Measurements from ENCODE around the gene ATRNL1. TPM values are rescaled to one million over a fixed set of nuclear protein-coding genes. Genes with fewer than 3 reads are reported as not detected.
A peak's percentile ranks its signal among the peaks of the same experiment; 100 is the strongest.

Gene ATRNL1
- total and polyA plus RNA-seq, 10 donors = 0.29 to 6.3 (median 2.2) TPM

DNA sequence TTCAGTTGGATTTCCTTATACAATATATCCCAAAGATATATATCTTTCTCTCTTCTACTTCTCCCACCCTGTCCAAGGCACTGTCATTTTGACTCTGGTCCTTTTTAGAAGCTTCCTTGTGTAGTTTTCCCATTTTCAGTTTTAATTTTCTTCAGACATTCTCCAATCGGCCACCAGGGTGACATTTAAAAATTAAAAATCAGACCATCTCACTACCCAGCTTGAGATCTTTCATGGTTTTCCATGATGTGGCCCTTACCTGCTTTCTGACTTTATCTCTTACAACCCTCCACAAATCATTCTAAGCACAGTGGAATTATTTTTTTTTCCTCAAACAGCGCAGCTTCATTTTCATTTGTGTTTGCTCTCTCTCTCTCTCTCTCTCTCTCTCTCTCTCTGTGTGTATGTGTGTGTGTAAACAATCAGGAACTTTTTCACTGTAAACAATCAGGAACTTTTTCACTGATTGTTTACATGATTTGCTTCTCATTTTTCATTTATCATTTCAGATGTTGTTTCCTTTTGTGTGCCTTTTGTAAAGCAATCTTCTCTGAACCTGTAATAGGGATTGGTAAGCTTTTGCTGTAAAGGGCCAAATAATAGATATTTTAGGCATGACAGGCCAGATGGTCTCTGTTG lies 348.9 kb downstream of the ATRNL1 start:
- intact Hi-C loops (cut with DNase I; ENCODE audit: low total_unique reads) = no loop called here
- Histone ChIP-seq H3K4me3 (no peak overlapping the region), H3K27me3 (replicated peaks in 1 of 7) (no peaks in the 10 kb centered on the region), H3K4me1 (no peaks in the 10 kb centered on the region), H3K27ac (no peak overlapping the region), H3K36me3 (no peaks in the 10 kb centered on the region), H3K9me3 (no peaks in the 10 kb centered on the region)
- DNase-seq = no peak
- 70 to 77% (median 72%) methylated on average over 2 of the region's 2 CpGs for WGBS, 5 donors
- no peak for TF ChIP-seq POLR2A (IDR thresholded peaks at IDR 0.05)
- TF ChIP-seq POLR2AphosphoS5 (IDR thresholded peaks at IDR 0.05) = no peak
- TF ChIP-seq, protein P1, sequence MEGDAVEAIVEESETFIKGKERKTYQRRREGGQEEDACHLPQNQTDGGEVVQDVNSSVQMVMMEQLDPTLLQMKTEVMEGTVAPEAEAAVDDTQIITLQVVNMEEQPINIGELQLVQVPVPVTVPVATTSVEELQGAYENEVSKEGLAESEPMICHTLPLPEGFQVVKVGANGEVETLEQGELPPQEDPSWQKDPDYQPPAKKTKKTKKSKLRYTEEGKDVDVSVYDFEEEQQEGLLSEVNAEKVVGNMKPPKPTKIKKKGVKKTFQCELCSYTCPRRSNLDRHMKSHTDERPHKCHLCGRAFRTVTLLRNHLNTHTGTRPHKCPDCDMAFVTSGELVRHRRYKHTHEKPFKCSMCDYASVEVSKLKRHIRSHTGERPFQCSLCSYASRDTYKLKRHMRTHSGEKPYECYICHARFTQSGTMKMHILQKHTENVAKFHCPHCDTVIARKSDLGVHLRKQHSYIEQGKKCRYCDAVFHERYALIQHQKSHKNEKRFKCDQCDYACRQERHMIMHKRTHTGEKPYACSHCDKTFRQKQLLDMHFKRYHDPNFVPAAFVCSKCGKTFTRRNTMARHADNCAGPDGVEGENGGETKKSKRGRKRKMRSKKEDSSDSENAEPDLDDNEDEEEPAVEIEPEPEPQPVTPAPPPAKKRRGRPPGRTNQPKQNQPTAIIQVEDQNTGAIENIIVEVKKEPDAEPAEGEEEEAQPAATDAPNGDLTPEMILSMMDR (IDR thresholded peaks at IDR 0.05 in 8 of 11, conservative IDR thresholded peaks at IDR 0.05 in 3 of 11) = no peak

DNA sequence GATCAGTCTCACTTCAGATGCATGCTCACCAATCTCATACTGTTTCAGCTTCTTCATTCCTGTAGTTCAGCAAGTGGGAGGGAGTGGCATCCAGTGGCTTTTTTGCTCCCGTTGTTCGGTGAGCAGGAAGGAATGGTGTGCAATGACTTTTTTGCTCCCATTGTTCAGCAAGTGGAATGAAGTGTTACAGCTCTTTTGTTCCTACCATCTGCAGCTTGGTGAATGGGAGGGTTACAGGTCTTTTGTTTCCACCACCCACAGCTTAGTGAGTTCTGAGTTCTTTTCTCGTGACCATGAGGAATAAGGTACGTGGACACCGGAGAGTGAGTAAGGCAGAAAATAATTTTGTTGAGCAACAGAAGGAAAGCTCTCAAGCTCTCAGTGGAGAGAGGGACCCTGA lies 363.6 kb downstream of the ATRNL1 start:
- Histone ChIP-seq H3K4me3 (no peak overlapping the region), H3K27ac (no peak overlapping the region), H3K27me3 (replicated peaks in 1 of 7) (no peaks in the 10 kb centered on the region), H3K9me3 (peaks cover 0 to 40% (median 13%) of the 10 kb centered on the region in 8 donors), H3K4me1 (no peaks in the 10 kb centered on the region), H3K36me3 (no peaks in the 10 kb centered on the region)
- no peak for DNase-seq
- TF ChIP-seq POLR2AphosphoS5 (IDR thresholded peaks at IDR 0.05) (no peak), POLR2A (IDR thresholded peaks at IDR 0.05) (no peak)
- TF ChIP-seq, protein P1 (IDR thresholded peaks at IDR 0.05 in 8 of 11, conservative IDR thresholded peaks at IDR 0.05 in 3 of 11) = no peak
- intact Hi-C loops (cut with DNase I; ENCODE audit: low total_unique reads) = no loop called here
- WGBS, 5 donors = 80 to 96% (median 90%) methylated on average over 5 of the region's 5 CpGs

DNA sequence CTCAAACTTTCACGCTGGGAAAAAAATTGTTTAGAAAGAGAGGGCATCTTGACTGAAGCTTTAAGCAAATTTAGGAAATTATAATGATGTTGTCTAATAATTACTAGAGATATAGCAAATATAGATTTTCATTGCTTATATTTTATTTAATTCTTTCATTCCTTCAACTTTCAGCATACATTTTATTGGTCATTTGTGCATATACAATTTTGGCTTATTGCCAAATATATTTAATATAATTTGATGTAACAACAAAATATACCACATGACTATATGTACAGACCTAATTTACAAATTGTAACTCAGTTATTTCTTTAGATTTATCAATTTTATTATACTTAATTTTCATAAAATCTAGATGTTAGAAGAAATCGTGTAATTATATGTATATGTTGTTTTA lies 390.1 kb downstream of the ATRNL1 start:
- no peaks in the 10 kb centered on the region for H3K9me3 ChIP-seq
- H3K4me3 ChIP-seq = no peak overlapping the region
- TF ChIP-seq POLR2A (IDR thresholded peaks at IDR 0.05) (no peak), POLR2AphosphoS5 (IDR thresholded peaks at IDR 0.05) (no peak)
- TF ChIP-seq, protein P1 (IDR thresholded peaks at IDR 0.05 in 8 of 11, conservative IDR thresholded peaks at IDR 0.05 in 3 of 11) = no peak
- no peaks in the 10 kb centered on the region for H3K36me3 ChIP-seq
- DNase-seq = no peak
- no peaks in the 10 kb centered on the region for H3K4me1 ChIP-seq
- intact Hi-C loops (cut with DNase I; ENCODE audit: low total_unique reads) = no loop called here
- no peak overlapping the region for H3K27ac ChIP-seq
- H3K27me3 ChIP-seq (replicated peaks in 1 of 7) = no peaks in the 10 kb centered on the region
- 82 to 92% (median 84%) methylated on average over 2 of the region's 2 CpGs for WGBS, 5 donors

DNA sequence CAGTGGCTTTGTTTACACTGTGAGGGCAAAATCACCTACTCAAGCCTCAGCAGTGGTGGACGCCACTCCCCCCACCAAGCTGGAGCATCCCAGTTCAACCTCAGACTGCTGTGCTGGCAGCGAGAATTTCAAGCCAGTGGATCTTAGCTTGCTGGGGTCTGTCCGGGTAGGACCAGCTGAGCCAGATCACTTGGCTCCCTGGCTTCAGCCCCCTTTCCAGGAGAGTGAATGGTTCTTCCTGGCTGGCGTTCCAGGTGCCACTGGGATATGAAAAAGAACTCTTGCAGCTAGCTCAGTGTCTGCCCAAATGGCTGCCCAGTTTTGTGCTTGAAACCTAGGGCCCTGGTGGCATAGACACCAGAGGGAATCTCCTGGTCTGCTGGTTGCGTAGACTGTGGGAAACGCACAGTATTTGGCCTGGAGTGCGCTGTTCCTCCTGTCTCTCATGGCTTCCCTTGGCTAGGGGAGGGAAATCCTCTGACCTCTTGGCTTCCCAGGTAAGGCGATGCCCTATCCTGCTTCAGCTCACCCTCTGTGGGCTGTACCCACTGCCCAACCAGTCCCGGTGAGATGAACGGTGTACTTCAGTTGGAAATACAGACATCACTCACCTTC lies 398.5 kb downstream of the ATRNL1 start:
- Histone ChIP-seq H3K4me1 (no peaks in the 10 kb centered on the region), H3K4me3 (no peak overlapping the region), H3K9me3 (peaks cover 0 to 4% (median 0%) of the 10 kb centered on the region in 8 donors), H3K27ac (no peak overlapping the region), H3K36me3 (no peaks in the 10 kb centered on the region), H3K27me3 (replicated peaks in 1 of 7) (no peaks in the 10 kb centered on the region)
- intact Hi-C loops (cut with DNase I; ENCODE audit: low total_unique reads) = no loop called here
- DNase-seq = peak; percentile 52
- TF ChIP-seq POLR2AphosphoS5 (IDR thresholded peaks at IDR 0.05) (no peak), POLR2A (IDR thresholded peaks at IDR 0.05) (no peak)
- TF ChIP-seq, protein P1 (IDR thresholded peaks at IDR 0.05 in 8 of 11, conservative IDR thresholded peaks at IDR 0.05 in 3 of 11) = no peak
- 79 to 87% (median 85%) methylated on average over 7 to 10 of the region's 10 CpGs for WGBS, 5 donors
